HTERT RPE-1 (cell line): Measurements from ENCODE around the gene COL4A1.

Experiments
- in situ Hi-C: fragments of 300-500 bp; cut with MboI; formaldehyde crosslinking; loops from 4 replicates; pipeline ENCODE4 v1.14.3; 2020; ENCODE audit warnings: low sequenced_read_pairs

Gene COL4A1

DNA sequence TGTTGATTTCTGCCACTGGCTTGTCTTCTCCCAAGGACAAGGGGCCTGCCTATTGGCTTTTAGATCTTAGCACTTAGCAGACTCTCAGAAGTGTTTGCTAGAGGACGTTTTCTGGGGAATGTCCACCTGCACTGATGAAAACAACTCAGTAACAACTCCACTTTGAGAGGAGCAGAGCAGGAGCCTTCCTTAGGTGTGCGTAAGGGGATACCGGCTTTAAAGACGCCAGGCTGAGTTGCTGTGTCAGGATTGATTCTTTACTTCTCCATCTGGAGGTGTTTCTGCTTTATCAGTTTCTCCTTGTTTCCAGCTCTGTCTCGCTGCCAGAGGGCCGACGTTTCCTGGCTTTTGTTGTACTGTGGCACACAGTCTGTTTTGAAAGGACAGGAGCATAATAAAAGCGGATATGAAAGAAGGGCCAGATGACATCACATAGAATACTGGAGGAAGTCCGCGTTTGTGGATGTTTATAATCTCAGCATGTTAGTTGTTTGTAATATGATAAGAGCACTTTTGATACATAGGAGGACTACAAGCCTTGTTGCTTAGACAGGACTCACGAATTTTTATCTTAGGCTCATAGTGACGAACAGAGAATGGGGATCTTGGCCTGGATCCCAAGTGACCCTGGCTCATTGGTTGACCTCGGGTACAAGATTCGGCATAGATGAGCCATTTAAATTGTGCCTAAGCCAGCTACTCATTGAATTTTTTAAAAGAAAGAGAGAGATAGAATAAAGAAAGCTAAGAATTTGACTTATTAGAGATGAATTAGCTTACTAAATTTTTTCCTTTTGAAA is 34.7 kb upstream of the COL4A1 start:
- in situ Hi-C loops = no loop called here

- in situ Hi-C loops = no loop called here
These were observed 34.0 kb upstream of the COL4A1 start for GRCh38 chr13:110340812-110341444.

DNA sequence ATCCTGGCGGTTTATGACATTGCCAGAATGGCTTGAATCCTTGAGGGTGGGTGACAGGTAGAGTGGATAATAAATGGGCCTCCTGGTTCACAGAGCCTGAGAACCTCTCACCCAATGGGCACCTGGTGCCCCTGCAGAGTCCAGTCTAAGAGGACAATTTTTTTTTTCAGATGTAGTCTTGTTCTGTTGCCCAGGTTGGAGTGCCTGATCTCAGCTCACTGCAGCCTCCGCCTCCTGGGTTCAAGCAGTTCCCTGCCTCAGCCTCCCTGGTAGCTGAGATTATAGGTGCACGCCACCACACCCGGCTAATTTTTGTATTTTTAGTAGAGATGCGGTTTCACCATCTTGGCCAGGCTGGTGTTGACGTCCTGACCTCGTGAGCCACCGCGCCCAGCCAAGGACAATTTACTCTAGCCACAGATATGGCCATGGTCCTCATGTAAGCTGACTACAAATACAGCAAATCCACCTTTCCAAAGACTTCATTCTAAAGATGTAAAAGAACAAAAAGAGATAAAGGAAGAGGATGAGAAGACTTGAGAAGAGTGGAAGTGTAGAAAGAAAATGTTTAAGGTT is 33.1 kb upstream of the COL4A1 start:
- in situ Hi-C loops = no loop called here

GRCh38 chr13:110339263-110339662 is 32.3 kb upstream of the COL4A1 start:
- in situ Hi-C loops = no loop called here

- in situ Hi-C loops = no loop called here
These were observed 31.6 kb upstream of the COL4A1 start for GRCh38 chr13:110338441-110339101.

GRCh38 chr13:110337247-110337646 is 30.3 kb upstream of the COL4A1 start:
- in situ Hi-C loops = no loop called here

- in situ Hi-C loops = no loop called here
These were observed 29.7 kb upstream of the COL4A1 start for GRCh38 chr13:110336681-110337080.

GRCh38 chr13:110336108-110336507 is 29.2 kb upstream of the COL4A1 start:
- in situ Hi-C loops = no loop called here

- in situ Hi-C loops = no loop called here
These were observed 28.0 kb upstream of the COL4A1 start for GRCh38 chr13:110334841-110335490.

DNA sequence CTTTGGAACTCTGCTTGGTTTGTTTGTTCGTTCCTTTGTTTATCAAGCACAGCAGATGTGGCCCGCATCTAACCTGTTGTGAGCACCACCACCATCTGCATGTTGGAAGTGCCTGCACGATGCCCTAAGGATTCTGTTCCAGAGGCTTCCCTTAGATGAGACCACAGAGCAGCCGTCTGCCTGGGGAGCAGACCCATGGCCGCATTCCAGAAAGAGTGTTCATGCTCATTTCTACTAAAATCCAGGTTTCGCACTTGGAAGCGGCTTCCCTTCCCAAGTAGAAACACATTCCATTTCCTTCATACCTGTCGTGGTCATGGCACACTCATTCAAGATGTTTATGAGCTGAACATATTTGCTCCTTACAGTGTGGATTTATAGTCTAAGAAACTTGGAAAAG is 27.3 kb upstream of the COL4A1 start:
- in situ Hi-C loops = no loop called here

GRCh38 chr13:110333837-110334236 is 26.9 kb upstream of the COL4A1 start:
- in situ Hi-C loops = no loop called here

DNA sequence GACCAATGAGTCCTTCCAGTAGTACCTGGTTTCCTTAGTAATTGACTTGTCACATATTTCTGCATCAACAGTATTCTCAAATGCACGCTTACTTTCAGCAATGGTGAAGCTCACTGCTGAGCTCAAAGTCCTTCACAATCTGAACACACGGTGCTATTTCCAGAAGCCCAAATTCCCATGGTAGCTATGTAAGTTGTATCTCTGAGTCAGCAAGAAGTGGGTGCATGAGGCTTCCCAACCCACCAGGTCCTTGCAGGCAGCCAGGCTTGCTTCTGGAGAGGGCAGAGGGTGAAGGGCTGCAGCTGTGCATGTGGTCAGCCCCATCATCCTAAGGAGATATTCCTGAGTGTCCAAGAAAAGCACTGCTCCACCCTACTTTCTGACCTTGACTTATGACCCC is 25.8 kb upstream of the COL4A1 start:
- in situ Hi-C loops = no loop called here

DNA sequence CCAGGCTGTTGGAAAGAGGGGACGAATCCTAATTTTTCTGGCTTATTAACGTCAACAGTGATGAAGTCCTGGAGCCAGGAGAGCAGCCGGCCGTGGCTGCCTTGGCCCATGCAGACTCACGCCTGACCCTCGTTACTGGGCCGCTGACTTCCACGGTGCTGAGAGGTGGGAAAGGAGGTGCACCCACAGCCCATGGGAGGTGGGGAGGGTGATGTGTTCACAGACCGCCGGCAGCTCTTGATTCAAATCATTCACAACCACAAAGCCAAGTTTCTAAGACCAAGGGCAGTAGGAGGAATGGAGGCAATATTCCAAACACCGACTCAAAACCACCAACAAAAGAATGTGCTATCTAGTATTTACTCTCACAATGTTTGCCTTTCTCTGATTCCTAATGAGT is 24.4 kb upstream of the COL4A1 start:
- in situ Hi-C loops = no loop called here

- in situ Hi-C loops = no loop called here
These were observed 23.6 kb upstream of the COL4A1 start for GRCh38 chr13:110330491-110331011.

DNA sequence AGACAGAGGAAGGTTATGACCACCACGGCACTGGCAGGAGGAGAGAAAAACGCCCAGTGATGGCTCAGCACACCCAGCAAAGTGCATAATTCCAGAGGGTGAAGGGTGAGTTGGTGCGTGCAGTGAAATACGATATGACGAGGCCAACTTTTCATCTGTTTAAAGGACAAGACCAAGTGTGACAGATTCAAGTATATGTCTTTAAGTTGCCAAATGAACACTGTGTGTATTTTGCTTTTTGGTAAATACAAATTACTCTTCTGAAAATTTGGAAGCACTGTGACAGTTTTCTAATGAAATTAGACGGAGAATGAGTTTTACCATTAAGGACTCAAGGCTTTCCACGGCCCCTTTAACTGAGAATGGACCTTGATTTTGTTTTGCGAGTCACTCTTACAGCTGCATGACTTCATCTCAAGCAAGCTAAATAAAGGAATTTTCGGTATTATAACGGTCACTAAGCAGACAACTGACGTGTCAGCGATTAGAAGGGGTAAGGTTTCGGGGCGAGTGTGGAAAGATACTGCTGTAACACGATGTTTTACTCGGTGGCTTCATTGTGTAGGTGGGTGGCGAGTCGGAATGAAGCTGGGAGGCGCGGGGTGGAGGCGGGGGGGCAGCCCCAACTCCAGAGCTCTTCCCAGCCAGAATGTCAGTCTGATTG is 23.0 kb upstream of the COL4A1 start:
- in situ Hi-C loops = no loop called here

DNA sequence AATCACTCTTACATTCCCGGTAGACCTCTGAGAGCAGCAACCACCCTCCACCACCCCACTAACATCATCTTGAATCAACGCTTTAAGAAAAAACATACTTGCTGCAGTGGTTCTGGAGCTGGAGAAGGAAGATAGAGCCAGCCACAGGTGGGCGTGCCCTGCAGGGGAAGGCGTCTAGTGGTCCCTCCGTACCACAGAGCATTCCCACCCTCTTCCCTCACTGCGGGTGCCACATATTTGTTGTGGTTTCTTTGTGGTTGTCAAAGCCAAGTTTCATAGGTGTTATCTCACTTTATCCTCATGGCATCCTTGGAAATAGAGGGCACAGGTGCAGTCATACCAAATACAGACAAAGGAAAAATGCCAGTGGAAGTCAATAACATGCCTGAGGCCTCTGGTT is 22.3 kb upstream of the COL4A1 start:
- in situ Hi-C loops = no loop called here

GRCh38 chr13:110328573-110328972 is 21.6 kb upstream of the COL4A1 start:
- in situ Hi-C loops = no loop called here

GRCh38 chr13:110327051-110327721 is 20.2 kb upstream of the COL4A1 start:
- in situ Hi-C loops = no loop called here

- in situ Hi-C loops = no loop called here
These were observed 19.4 kb upstream of the COL4A1 start for GRCh38 chr13:110326263-110326904.
